ENCODE data around the gene PTHLH. TPM values are rescaled to one million over a fixed set of nuclear protein-coding genes. Genes with fewer than 3 reads are reported as not detected.

PTHLH gene
- total and polyA plus RNA-seq, 2 donors (not counting 3 experiments of a cell fraction or from before 2014, with no cell fraction given) = 0.60 to 0.65 TPM

GRCh38 chr12:27927347-27927746, 45.2 kb downstream of the PTHLH start:
- CTCF ChIA-PET = interaction anchor here (1.0 to 1.5 kb wide), 2 partner anchors 12 to 87 kb away, joined by 3 to 5 read pairs; no protein-coding TSS in a partner anchor
- BruUV-seq (replicated peaks) = no TSS peak
- no peaks in the 10 kb centered on the region for H3K9me1 ChIP-seq (replicated peaks; ENCODE audit: control insufficient read depth, extremely low read depth, insufficient read depth, low read length)

More at GRCh38 chr12:27927347-27927746, 45.2 kb downstream of the PTHLH start:
- Histone ChIP-seq H3K36me3 (ENCODE audit: control insufficient read depth in 2 of 2, extremely low read depth in 1 of 2, insufficient read depth in 2 of 2, low read length in 2 of 2) (no peaks in the 10 kb centered on the region), H3K79me2 (ENCODE audit: control insufficient read depth, insufficient read depth, low read length) (no peaks in the 10 kb centered on the region), H3K4me2 (ENCODE audit: insufficient read depth, low read length) (no peak overlapping the region), H4K20me1 (replicated peaks; ENCODE audit: control insufficient read depth, extremely low read depth, insufficient read depth, low read length) (no peaks in the 10 kb centered on the region), H3K4me3 (replicated peaks in 1 of 3; ENCODE audit: insufficient read depth in 1 of 3, low read depth in 1 of 3, low read length in 3 of 3) (no peak overlapping the region), H3K4me1 (ENCODE audit: control insufficient read depth, extremely low read depth, insufficient read depth, low read length) (peaks cover 9% of the 10 kb centered on the region), H3K27me3 (ENCODE audit: control insufficient read depth in 2 of 2, insufficient read depth in 2 of 2, low read length in 2 of 2) (no peaks in the 10 kb centered on the region), H3K27ac (ENCODE audit: insufficient read depth, low read depth, low read length) (no peak overlapping the region), H3K9me3 (replicated peaks; ENCODE audit: control insufficient read depth, insufficient read depth, low read length) (no peaks in the 10 kb centered on the region), H2AFZ (ENCODE audit: low read depth, low read length) (no peak overlapping the region), H3K9ac (replicated peaks; ENCODE audit: extremely low read depth, insufficient read depth, low read length) (no peak overlapping the region)
- TF ChIP-seq FOS (IDR thresholded peaks at IDR 0.05; ENCODE audit: borderline replicate concordance, insufficient read depth, low read length) (no peak), CTCF (IDR thresholded peaks at IDR 0.05; ENCODE audit: extremely low read depth in 1 of 2, insufficient read depth in 1 of 2, low read depth in 1 of 2, low read length in 2 of 2) (no peak), JUN (IDR thresholded peaks at IDR 0.05; ENCODE audit: borderline replicate concordance, insufficient read depth, insufficient read length, low read depth) (no peak), GATA2 (IDR thresholded peaks at IDR 0.05; ENCODE audit: insufficient read depth, insufficient read length, low read depth, low read length) (no peak), MYC (IDR thresholded peaks at IDR 0.05; ENCODE audit: low read depth, low read length) (no peak), MAX (IDR thresholded peaks at IDR 0.05; ENCODE audit: insufficient read depth, insufficient read length) (no peak), EZH2 (IDR thresholded peaks at IDR 0.05; ENCODE audit: borderline replicate concordance, low read depth, low read length, severe bottlenecking) (no peak), POLR2AphosphoS5 (IDR thresholded peaks at IDR 0.05; ENCODE audit: insufficient read depth, low read depth, low read length) (no peak), POLR2A (IDR thresholded peaks at IDR 0.05; ENCODE audit: low read depth, low read length) (no peak)
- no peak for DNase-seq (ENCODE audit: low read depth, low spot score)
- POLR2A ChIA-PET = no interaction called here
- intact Hi-C loops (cut with micrococcal nuclease) = no loop called here
- no peak for FAIRE-seq
- dilution Hi-C loops (cut with MboI; ENCODE audit: extremely low pct_ligation_motif_present, low sequenced_read_pairs) = no loop called here
